Vagina (tissue), 2 donors: Measurements from ENCODE around the gene MAD1L1. TPM values are rescaled to one million over a fixed set of nuclear protein-coding genes. Genes with fewer than 3 reads are reported as not detected.

Source experiments
- DNase-seq, 2 donors: peaks; one replicate each; pipeline ENCODE4 v3.0.0-alpha.2; 2017; ENCODE audit errors: extremely low spot score in 2 of 2
- H3K27ac ChIP-seq: fragments of 200-600 bp; sonication (generic); one replicate; pipeline ENCODE4 v1.5.1; 2019
- H3K27me3 ChIP-seq: fragments of 200-600 bp; sonication (generic); one replicate; pipeline ENCODE4 v1.5.1; 2019
- H3K36me3 ChIP-seq, 2 donors: fragments of 200-600 bp; sonication (generic); one replicate each; pipeline ENCODE4 v1.5.1; 2017 to 2019
- H3K4me1 ChIP-seq: fragments of 200-600 bp; sonication (generic); one replicate; pipeline ENCODE4 v1.5.1; 2019
- H3K4me3 ChIP-seq, 2 donors: fragments of 200-600 bp; sonication (generic); 1 replicate in 1 of 2; 2 replicates in 1 of 2; pipeline ENCODE4 v1.5.1; 2016 to 2019
- H3K9me3 ChIP-seq: fragments of 200-600 bp; sonication (generic); one replicate; pipeline ENCODE4 v1.5.1; 2019
- CTCF ChIP-seq, 3 experiments: fragments of 450-650 bp in 2 of 3; fragments of 200-600 bp in 1 of 3; sonication (generic) in 1 of 3; IDR thresholded peaks; one replicate each; pipeline ENCODE4 v1.5.1; 2017 to 2019; ENCODE audit warnings: antibody characterized with exemption in 3 of 3, mild to moderate bottlenecking in 2 of 3, moderate library complexity in 2 of 3
- POLR2A ChIP-seq, 2 donors: fragments of 450-650 bp; IDR thresholded peaks; one replicate each; pipeline ENCODE4 v1.6.1; 2017; ENCODE audit warnings: antibody characterized with exemption in 2 of 2, mild to moderate bottlenecking in 2 of 2, moderate library complexity in 2 of 2
- POLR2AphosphoS5 ChIP-seq, 2 donors: sonication (generic); formaldehyde crosslinking; IDR thresholded peaks; one replicate each; pipeline ENCODE4 v1.9.0; 2017; ENCODE audit warnings: antibody characterized with exemption in 2 of 2, mild to moderate bottlenecking in 2 of 2, low read depth in 1 of 2; ENCODE audit not compliant: insufficient read depth in 1 of 2
- intact Hi-C: fragments of 100-400 bp; cut with DNase I; formaldehyde crosslinking; loops from one replicate; pipeline ENCODE4 v1.15.1; 2023
- total RNA-seq: library from RNA; depleted of rRNA; stranded (reverse); fragments of >200 nt; gene quantifications from one replicate; pipeline ENCODE4 v1.2.3, GENCODE V29; 2016

Gene MAD1L1
- total RNA-seq, 1 donor from 2014 or later, result 62.4 TPM

DNA sequence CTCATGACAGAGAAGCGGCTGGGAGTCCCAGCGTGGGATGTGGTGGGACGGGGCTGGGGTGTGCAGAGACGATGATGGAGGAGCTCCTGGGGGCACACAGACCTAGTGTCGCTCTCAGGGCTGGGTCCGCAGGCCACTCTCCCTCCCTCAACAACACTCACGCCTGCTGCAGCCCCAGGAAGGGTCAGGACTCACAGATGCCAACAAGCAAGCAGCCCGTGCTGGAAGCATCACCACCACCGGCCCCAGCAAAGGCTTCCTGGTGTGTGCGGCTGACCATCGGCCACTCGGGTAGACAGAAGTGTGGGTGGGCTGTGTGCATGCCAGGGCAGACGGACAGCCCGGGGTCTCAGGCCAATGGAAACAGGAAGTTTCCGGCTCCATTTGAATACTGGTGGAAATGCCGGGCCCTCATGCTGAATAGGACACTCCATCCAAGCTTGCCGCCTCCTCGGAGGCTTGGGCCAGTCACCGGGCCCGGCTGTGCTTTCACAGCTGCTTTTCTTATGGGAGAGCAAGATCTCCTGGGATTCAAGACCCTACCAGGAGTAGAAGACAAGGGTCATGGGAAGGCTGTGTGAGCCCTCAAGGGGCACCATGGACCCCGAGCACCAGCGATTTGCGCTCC lies 384.6 kb downstream of the MAD1L1 start:
- Histone ChIP-seq H3K4me1 (no peaks in the 10 kb centered on the region), H3K4me3 (no peak overlapping the region), H3K27ac (no peak overlapping the region), H3K36me3 (no peaks in the 10 kb centered on the region), H3K27me3 (no peaks in the 10 kb centered on the region), H3K9me3 (no peaks in the 10 kb centered on the region)
- TF ChIP-seq CTCF (IDR thresholded peaks at IDR 0.05), result no peak
- TF ChIP-seq POLR2AphosphoS5 (IDR thresholded peaks at IDR 0.05; ENCODE audit: insufficient read depth in 1 of 2, low read depth in 1 of 2), result no peak
- TF ChIP-seq POLR2A (IDR thresholded peaks at IDR 0.05), result no peak
- DNase-seq, result no peak
- intact Hi-C loops, result no loop called here

DNA sequence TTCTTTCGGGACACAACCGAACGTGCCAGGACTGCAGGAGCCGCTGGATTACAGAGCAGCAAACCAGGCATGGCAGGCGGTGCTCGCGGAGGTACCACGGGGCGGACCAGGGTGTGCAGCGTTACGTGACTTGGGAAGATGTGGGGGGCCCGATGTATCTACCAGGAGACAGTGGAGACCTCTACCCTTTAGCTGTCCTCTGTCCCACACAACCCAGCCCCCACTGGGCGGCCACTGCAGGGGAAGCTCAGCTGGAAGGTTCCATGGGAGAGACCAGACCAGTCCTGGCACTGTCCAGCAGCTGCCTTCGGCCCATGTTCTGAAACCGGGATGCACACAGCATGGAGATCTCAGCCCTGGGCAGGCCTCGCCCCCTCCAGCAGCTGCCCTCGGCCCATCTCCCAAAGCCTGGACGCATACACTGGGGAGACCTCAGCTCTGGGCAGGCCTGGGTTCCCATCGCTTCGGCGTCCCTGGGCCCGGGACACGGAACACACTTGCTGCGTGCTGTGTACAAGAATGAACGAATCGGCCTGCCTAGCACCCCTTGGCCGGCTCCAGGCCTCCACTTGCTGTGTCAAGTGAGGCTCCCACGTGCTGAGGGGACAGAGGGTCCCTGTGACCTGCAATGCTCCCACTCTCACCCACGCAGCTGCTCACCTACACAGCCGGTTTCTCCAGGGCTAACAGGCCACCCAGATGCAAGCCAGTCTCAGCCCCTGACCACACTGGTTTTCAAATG lies 385.3 kb downstream of the MAD1L1 start:
- no peak for DNase-seq
- Histone ChIP-seq H3K27ac (no peak overlapping the region), H3K9me3 (no peaks in the 10 kb centered on the region), H3K4me1 (no peaks in the 10 kb centered on the region), H3K27me3 (no peaks in the 10 kb centered on the region), H3K36me3 (no peaks in the 10 kb centered on the region), H3K4me3 (no peak overlapping the region)
- intact Hi-C loops, result no loop called here
- no peak for TF ChIP-seq CTCF (IDR thresholded peaks at IDR 0.05)
- no peak for TF ChIP-seq POLR2A (IDR thresholded peaks at IDR 0.05)
- TF ChIP-seq POLR2AphosphoS5 (IDR thresholded peaks at IDR 0.05; ENCODE audit: insufficient read depth in 1 of 2, low read depth in 1 of 2), result no peak

GRCh38 chr7:1846331-1847065 lies 386.2 kb downstream of the MAD1L1 start:
- Histone ChIP-seq H3K27ac (no peak overlapping the region), H3K4me1 (no peaks in the 10 kb centered on the region), H3K27me3 (no peaks in the 10 kb centered on the region), H3K36me3 (no peaks in the 10 kb centered on the region), H3K9me3 (no peaks in the 10 kb centered on the region), H3K4me3 (no peak overlapping the region)
- no peak for DNase-seq
- TF ChIP-seq CTCF (IDR thresholded peaks at IDR 0.05), result no peak
- no peak for TF ChIP-seq POLR2A (IDR thresholded peaks at IDR 0.05)
- TF ChIP-seq POLR2AphosphoS5 (IDR thresholded peaks at IDR 0.05; ENCODE audit: insufficient read depth in 1 of 2, low read depth in 1 of 2), result no peak
- intact Hi-C loops, result no loop called here

DNA sequence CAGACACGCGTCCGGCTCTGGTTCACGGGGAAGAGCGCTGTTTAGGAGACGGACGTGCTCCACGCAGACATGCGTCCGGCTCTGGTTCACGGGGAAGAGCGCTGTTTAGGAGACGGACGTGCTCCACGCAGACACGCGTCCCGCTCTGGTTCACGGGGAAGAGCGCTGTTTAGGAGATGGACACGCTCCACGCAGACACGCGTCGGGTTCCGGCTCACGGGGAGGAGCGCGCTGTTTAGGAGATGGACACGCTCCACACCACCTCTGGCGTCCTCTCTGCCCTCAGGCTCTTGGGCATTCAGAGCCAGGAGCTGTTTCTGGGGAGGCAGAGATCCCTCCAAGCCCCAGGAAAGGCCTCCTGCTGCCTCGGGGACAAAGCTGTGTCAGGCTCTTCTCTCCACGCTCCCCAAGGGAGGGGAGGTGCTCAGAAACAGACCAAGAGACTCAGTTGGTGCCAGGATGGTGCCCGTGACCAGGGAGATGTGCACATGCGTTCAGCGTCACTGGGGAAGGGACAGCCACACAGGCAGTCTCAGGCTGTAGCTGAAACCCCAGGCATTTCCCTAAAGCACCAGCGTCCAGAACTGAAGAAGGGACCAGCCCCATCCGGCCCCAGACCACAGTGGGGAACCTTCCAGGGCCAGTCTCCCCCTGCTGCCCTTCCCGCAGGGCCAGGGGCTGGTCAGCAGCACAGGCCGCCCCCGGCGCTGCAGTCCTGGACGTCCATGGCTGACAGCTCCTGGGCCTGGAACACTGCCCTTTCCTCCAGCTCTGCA lies 387.0 kb downstream of the MAD1L1 start:
- no peaks in the 10 kb centered on the region for H3K9me3 ChIP-seq
- H3K27me3 ChIP-seq, result no peaks in the 10 kb centered on the region
- H3K36me3 ChIP-seq, result no peaks in the 10 kb centered on the region
- no peaks in the 10 kb centered on the region for H3K4me1 ChIP-seq
- H3K27ac ChIP-seq, result no peak overlapping the region
- intact Hi-C loops, result no loop called here
- no peak for DNase-seq
- no peak overlapping the region for H3K4me3 ChIP-seq
- TF ChIP-seq POLR2A (IDR thresholded peaks at IDR 0.05), result no peak

DNA sequence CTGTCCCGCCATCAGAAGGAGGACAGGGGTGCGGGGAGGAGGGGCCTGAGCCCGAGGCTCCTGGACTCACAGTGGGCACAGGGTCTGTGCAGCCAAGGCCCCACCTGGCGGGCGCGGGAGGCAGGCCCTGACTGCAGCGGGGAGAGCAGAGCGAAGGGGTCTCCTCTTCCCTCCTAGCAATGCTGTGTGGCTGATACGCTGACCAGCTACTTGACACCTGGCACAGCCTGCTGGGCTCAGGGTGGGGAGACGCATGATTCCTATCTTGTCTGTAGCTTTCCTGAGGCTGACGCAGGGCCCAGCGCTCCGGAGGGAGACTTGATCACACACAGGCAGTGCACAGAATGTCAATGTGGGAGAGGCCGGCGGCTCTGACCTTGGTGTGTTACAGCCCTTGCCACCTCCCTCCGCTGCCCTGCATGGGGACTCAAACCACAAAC lies 387.8 kb downstream of the MAD1L1 start:
- no peaks in the 10 kb centered on the region for H3K4me1 ChIP-seq
- intact Hi-C loops, result no loop called here
- no peaks in the 10 kb centered on the region for H3K9me3 ChIP-seq
- TF ChIP-seq CTCF (IDR thresholded peaks at IDR 0.05), result no peak
- no peak for TF ChIP-seq POLR2AphosphoS5 (IDR thresholded peaks at IDR 0.05; ENCODE audit: insufficient read depth in 1 of 2, low read depth in 1 of 2)
- no peak for TF ChIP-seq POLR2A (IDR thresholded peaks at IDR 0.05)
- no peak overlapping the region for H3K4me3 ChIP-seq
- H3K27ac ChIP-seq, result no peak overlapping the region
- DNase-seq, result no peak
- no peaks in the 10 kb centered on the region for H3K27me3 ChIP-seq
- H3K36me3 ChIP-seq, result no peaks in the 10 kb centered on the region
